Measurements from ENCODE around the gene NECAB3. TPM values are rescaled to one million over a fixed set of nuclear protein-coding genes. Genes with fewer than 3 reads are reported as not detected.

Gene NECAB3
- total and polyA plus RNA-seq, 2 of the 4 experiments (the other 2 are of a cell fraction): 8.6 to 28.4 TPM

GRCh38 chr20:33721391-33722140 is 47.3 kb upstream of the NECAB3 start:
- H3K9me3 ChIP-seq (ENCODE audit: control insufficient read depth, insufficient read depth, low read length): no peaks in the 10 kb centered on the region
- no peak for DNase-seq
- H4K5ac ChIP-seq (ENCODE audit: low read depth, low read length): no peak overlapping the region
- ChIA-PET CTCF (no interaction called here), POLR2A (ENCODE audit: unreplicated experiment) (no interaction called here)
- H4K8ac ChIP-seq (ENCODE audit: low read depth in 2 of 2, low read length in 2 of 2): no peak overlapping the region
- intact Hi-C loops (cut with micrococcal nuclease): no loop called here
- H3K27me3 ChIP-seq (ENCODE audit: control insufficient read depth, insufficient read depth, low read length): no peaks in the 10 kb centered on the region
- peaks cover 0 to 14% of the 10 kb centered on the region in 2 experiments; a peak in 2 of 4 replicates for H3K79me1 ChIP-seq (ENCODE audit: low read depth in 1 of 2, low read length in 2 of 2)
- no peak overlapping the region for H3K4me3 ChIP-seq (ENCODE audit: insufficient read depth, low read depth, low read length)
- no peak overlapping the region for H2AFZ ChIP-seq (replicated peaks; ENCODE audit: low read length, poor library complexity)
- no peak overlapping the region for H3K56ac ChIP-seq (ENCODE audit: extremely low read depth, insufficient read depth, low read length)
- TF ChIP-seq POLR2A (IDR thresholded peaks at IDR 0.05; ENCODE audit: low read depth, low read length) (no peak), NFE2L2 (IDR thresholded peaks at IDR 0.05; ENCODE audit: low read depth, low read length) (no peak), RFX5 (IDR thresholded peaks at IDR 0.05; ENCODE audit: low read depth, low read length) (no peak), CEBPB (IDR thresholded peaks at IDR 0.05; ENCODE audit: low read depth, low read length) (no peak), RCOR1 (IDR thresholded peaks at IDR 0.05; ENCODE audit: insufficient replicate concordance, low read length) (no peak), RAD21 (IDR thresholded peaks at IDR 0.05; ENCODE audit: low read length) (no peak), FOS (IDR thresholded peaks at IDR 0.05; ENCODE audit: low read depth, low read length) (no peak), MXI1 (IDR thresholded peaks at IDR 0.05; ENCODE audit: borderline replicate concordance, low read depth, low read length) (no peak), MAFK (IDR thresholded peaks at IDR 0.05; ENCODE audit: low read depth, low read length) (no peak), BHLHE40 (IDR thresholded peaks at IDR 0.05; ENCODE audit: low read depth, low read length) (no peak), USF2 (IDR thresholded peaks at IDR 0.05; ENCODE audit: low read depth, low read length) (no peak)
- TF ChIP-seq, protein P1, sequence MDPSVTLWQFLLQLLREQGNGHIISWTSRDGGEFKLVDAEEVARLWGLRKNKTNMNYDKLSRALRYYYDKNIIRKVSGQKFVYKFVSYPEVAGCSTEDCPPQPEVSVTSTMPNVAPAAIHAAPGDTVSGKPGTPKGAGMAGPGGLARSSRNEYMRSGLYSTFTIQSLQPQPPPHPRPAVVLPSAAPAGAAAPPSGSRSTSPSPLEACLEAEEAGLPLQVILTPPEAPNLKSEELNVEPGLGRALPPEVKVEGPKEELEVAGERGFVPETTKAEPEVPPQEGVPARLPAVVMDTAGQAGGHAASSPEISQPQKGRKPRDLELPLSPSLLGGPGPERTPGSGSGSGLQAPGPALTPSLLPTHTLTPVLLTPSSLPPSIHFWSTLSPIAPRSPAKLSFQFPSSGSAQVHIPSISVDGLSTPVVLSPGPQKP (IDR thresholded peaks at IDR 0.05; ENCODE audit: borderline replicate concordance, low read depth, low read length): no peak
- ATAC-seq (ENCODE audit: low read depth): no peak
- no peaks in the 10 kb centered on the region for H3K36me3 ChIP-seq (ENCODE audit: control insufficient read depth, insufficient read depth, low read length)
- no peak overlapping the region for H2AK5ac ChIP-seq (ENCODE audit: low read depth, low read length)
- no peak overlapping the region for H2BK5ac ChIP-seq (ENCODE audit: low read depth, low read length, poor library complexity, severe bottlenecking)
- peaks cover 13% of the 10 kb centered on the region for H3K9me1 ChIP-seq (ENCODE audit: insufficient read depth, low read length)
- H4K91ac ChIP-seq (ENCODE audit: insufficient read depth, low read depth, low read length): no peak overlapping the region
- no peak overlapping the region for H3K9ac ChIP-seq (ENCODE audit: low read depth, low read length)
- in situ Hi-C loops (cut with MboI; ENCODE audit: low sequenced_read_pairs): no loop called here
- no peak overlapping the region for H2AK9ac ChIP-seq (replicated peaks; ENCODE audit: low read depth, low read length, poor library complexity)
- H3K27ac ChIP-seq (ENCODE audit: insufficient read depth, low read length): no peak overlapping the region
- no peak overlapping the region for H3K23ac ChIP-seq (ENCODE audit: low read depth, low read length)
- no peak overlapping the region for H3K4me2 ChIP-seq (ENCODE audit: low read depth, low read length)
- H3K18ac ChIP-seq (ENCODE audit: low read depth, low read length): no peak overlapping the region
- H2BK120ac ChIP-seq (ENCODE audit: low read depth, low read length): no peak overlapping the region
- no TSS peak for BruUV-seq (replicated peaks)
- no peak overlapping the region for H3K4ac ChIP-seq (ENCODE audit: low read depth, low read length)
- H3K14ac ChIP-seq (replicated peaks; ENCODE audit: low read depth, low read length): no peak overlapping the region
- no peak overlapping the region for H2BK15ac ChIP-seq (ENCODE audit: low read depth, low read length)
- H3K4me1 ChIP-seq (ENCODE audit: control insufficient read depth, insufficient read depth, low read length): peaks cover 5% of the 10 kb centered on the region
- WGBS, 2 experiments (ENCODE audit: extremely low coverage in 2 of 2, insufficient read length in 1 of 2): 97% methylated on average over 7 of the region's 11 CpGs; no CpG with 5 or more reads in 1 of the 2 experiments
- no peak overlapping the region for H2BK20ac ChIP-seq (ENCODE audit: low read depth, low read length)
- dilution Hi-C loops (cut with HindIII; ENCODE audit: low sequenced_read_pairs, unreplicated experiment): no loop called here
- no peaks in the 10 kb centered on the region for H4K20me1 ChIP-seq (ENCODE audit: insufficient read depth, low read length)

Measured in IMR-90 (cell line).